ENCODE measurements around the gene MEAF6. TPM values are rescaled to one million over a fixed set of nuclear protein-coding genes. Genes with fewer than 3 reads are reported as not detected.

The MEAF6 gene
- total and polyA plus RNA-seq, 4 donors = 18.7 to 25.3 (median 21.2) TPM

DNA sequence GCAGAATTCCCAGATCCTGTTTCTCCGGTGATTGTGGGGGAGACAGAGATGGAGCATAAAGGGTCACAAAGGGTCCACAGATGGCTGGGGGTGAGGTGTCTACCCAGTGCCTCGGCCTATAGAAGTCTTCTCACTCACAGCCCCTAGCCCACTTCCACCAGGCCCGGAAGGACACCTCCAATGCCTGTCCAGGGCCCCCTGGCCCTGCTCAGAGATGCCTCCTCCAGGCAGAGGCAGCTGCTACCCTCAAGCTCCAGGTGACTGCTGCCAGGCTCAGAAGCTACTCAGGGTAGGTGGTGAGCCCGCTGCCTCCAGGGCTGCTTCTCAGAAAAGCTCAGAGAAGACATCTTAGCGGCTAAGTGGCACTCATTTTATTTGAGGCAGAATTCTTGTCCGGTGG, 62.1 kb downstream of the MEAF6 start (continued):
- no peak for TF ChIP-seq CTCF (IDR thresholded peaks at IDR 0.05; ENCODE audit: low read depth, low read length, missing input control)
- no peak for TF ChIP-seq FOXA1 (IDR thresholded peaks at IDR 0.05)

- H3K27me3 ChIP-seq (ENCODE audit: control insufficient read depth in 4 of 4, insufficient read depth in 4 of 4, low read length in 3 of 4) = no peaks in the 10 kb centered on the region
- no peak for DNase-seq (ENCODE audit: low spot score)
- no peak for TF ChIP-seq JUND (IDR thresholded peaks at IDR 0.05)
- no peak for TF ChIP-seq ZBTB33 (IDR thresholded peaks at IDR 0.05)
- no peak for TF ChIP-seq NR2F2 (IDR thresholded peaks at IDR 0.05)
- TF ChIP-seq SP1 (IDR thresholded peaks at IDR 0.05) = no peak
- TF ChIP-seq FOXA2 (IDR thresholded peaks at IDR 0.05) = no peak
- TF ChIP-seq REST (IDR thresholded peaks at IDR 0.05) = no peak
- no peak for TF ChIP-seq HNF4A (conservative IDR thresholded peaks at IDR 0.05)
- TF ChIP-seq RAD21 (IDR thresholded peaks at IDR 0.05) = no peak
- no peak for TF ChIP-seq GABPA (IDR thresholded peaks at IDR 0.05 in 1 of 2, conservative IDR thresholded peaks at IDR 0.05 in 1 of 2)
- no peak for TF ChIP-seq HNF4G (IDR thresholded peaks at IDR 0.05)
- TF ChIP-seq YY1 (IDR thresholded peaks at IDR 0.05) = no peak
- TF ChIP-seq, protein P1, sequence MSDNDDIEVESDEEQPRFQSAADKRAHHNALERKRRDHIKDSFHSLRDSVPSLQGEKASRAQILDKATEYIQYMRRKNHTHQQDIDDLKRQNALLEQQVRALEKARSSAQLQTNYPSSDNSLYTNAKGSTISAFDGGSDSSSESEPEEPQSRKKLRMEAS (IDR thresholded peaks at IDR 0.05) = no peak
- no peaks in the 10 kb centered on the region for H3K4me1 ChIP-seq (ENCODE audit: control insufficient read depth in 4 of 4, insufficient read depth in 4 of 4, low read length in 3 of 4)
- H3K9ac ChIP-seq (ENCODE audit: low read depth in 1 of 2, low read length in 2 of 2) = no peak overlapping the region
- no peak overlapping the region for H3K27ac ChIP-seq (ENCODE audit: low read depth in 1 of 2, low read length in 2 of 2)
- H3K9me3 ChIP-seq (ENCODE audit: control insufficient read depth in 4 of 4, low read length in 3 of 4) = no peaks in the 10 kb centered on the region
- H3K4me3 ChIP-seq (ENCODE audit: low read depth in 1 of 3, low read length in 3 of 3) = no peak overlapping the region
- 43% methylated on average over 5 of the region's 5 CpGs for WGBS
- peaks cover 0 to 2% (median 0%) of the 10 kb centered on the region in 4 donors for H3K36me3 ChIP-seq (ENCODE audit: control insufficient read depth in 4 of 4, insufficient read depth in 3 of 4, low read depth in 1 of 4, low read length in 3 of 4)
Measured at GRCh38 chr1:37449936-37450335, 64.6 kb downstream of the MEAF6 start.
